GM19397 (cell line): ENCODE measurements around the gene S100A5.

ENCODE experiments used
- ATAC-seq: cut with Tn5 transposase; IDR thresholded peaks from one replicate; pipeline ENCODE4 v1.9.1; 2021; ENCODE audit warnings: mild to moderate bottlenecking, moderate library complexity; ENCODE audit not compliant: unreplicated experiment

S100A5 gene

DNA sequence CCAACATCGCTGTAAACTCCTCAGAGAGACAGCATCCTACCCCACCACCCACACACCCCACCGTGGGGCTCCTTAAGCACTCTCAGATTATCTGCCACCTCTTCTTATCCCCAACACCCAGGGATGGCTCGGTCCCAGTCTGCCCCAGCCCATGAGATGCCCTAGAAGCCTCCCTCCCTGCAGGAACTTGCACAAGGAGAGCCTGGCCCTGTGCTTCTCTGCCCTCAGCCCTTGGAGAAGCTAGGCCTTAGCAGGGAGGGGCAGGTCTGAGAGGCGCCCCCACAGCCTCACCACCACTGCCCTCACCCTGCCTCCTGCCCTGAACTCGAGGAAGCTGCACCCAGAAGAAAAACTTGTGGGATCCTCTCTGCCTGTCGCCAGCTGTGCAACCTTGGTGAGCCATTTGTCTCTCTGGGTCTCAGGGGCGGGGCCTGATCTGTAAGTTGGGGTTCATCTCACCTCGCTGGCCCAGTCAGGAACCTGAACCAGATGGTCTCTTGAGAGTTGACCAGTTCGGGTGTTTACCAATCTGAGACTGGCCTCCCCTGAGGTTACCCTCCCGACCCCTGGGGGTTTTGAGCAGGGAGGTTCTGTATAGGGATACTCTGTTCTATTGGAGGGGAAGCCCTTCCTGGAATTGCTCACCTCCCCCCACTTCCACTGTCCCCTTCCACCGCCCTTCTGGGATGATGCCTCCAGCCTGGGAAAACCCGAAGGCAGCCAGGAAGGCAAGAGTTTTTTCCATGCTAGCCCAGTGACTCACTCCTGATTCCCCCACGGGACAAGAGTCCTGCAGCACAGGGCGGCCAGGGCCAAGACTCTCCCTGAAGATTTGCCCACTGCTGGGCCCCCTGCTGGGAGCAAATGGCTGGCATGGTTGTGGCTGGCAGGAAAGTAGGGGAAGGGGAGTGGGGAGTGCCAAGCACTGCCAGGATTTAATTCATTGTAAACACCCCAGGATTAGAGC, 8.3 kb upstream of the S100A5 start, which contains the start of gene S100A3:
TSS of gene S100A3 (minus strand) at position 537 of the 967 bp plus-strand sequence. CDS start 773 bp downstream, outside the sequence.
- no peak for ATAC-seq

DNA sequence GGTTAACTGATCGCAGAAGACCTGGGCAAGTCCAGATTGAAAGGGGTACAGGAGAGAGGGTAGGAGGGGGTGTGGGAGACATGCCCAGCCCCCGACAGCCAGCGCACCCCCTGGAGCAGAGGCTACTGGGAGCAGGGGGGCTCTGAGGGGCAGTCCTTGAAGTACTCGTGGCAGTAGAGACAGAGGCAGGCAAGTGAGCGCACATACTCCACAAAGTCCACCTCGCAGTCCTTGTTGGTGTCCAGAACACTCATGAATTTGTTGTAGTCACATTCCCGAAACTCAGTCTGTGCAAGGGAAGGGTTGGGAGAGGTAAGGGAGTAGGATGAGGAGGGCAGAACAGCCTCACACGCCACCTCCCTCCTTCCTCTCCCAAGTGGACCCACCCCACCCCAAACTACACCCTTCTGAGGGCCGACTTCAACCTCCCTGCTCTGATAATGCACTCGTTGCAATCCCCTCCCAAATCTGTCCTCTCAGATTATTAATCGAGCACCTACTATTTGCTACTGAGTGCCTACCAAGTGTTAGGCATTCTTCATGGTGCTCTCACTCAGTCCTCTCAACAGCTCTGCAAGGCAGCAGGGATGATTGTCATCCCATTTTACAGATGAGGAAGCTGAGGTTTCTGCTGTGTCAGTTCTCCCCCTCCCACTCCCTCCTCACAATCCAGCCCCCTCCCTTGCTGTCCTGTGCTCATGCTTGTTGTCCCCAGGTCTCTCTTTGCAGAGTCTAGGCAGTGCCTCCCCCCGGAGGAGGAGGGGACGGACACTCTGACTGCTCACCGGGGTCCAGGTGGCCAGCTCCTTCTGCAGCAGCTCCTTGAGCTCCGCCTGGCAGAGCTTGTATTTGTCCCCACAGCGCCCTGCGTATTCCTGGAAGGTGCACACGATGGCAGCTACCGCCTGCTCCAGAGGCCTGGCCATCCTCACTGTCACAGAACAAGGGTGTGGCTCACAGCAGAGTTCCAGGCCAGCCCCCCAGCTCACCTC, 7.1 kb upstream of the S100A5 start:
- no peak for ATAC-seq

DNA sequence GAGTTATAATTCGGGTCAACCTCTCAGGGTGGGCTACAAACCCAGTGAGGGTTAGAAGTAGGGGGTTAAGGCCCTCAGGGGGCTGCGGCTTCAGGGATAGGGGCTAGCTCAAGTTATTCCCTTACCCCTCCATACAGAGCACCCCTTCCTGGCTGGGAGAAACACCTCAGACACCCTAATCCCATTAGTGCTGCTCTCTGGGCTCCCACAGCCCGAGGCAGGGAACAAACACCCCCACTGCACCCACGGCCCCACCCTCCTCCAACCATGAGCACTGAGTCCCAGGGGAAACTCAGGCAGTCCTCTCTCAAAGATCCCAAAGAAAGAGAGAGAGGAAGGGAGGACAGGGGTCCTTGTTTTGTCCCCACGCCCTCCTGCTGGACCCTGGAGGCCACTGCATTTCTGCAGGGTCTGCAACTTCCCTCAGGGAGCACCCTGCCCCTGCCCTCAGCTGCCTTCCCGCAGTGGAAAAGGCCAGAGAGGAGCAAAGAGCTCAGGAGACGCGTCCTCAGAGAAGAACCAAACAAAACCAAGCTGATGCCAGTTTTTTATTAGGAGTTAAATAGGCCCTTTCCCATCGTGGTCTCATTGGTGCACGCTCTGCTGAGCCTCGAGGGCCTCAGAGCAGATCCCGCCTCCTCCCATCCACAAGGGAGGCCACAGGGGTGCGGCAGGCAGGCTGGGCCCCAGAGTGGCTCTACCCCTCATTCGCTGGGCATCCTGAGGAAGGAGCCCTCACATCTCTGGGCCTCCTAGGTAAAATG, 6.2 kb upstream of the S100A5 start:
- ATAC-seq, result no peak

DNA sequence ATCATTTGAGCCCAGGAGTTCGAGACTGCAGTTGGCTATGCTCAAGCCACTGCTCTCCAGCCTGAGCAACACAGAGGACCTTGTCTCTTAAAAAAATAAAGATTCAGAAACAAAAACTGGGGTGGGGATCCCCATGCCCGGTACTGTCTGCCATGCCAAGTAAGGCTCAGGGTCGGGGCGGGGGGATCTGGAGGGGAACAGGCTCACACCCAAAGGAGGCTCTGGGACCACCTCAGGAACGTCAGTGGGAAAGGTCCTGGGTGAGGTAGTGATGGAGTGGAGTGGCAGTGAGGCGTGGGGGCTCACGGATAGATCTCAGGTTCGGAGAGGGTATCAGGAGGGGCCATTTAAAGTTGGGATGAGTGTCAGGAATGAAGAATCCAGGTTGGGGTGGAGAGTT, 5.6 kb upstream of the S100A5 start:
- ATAC-seq, result no peak

DNA sequence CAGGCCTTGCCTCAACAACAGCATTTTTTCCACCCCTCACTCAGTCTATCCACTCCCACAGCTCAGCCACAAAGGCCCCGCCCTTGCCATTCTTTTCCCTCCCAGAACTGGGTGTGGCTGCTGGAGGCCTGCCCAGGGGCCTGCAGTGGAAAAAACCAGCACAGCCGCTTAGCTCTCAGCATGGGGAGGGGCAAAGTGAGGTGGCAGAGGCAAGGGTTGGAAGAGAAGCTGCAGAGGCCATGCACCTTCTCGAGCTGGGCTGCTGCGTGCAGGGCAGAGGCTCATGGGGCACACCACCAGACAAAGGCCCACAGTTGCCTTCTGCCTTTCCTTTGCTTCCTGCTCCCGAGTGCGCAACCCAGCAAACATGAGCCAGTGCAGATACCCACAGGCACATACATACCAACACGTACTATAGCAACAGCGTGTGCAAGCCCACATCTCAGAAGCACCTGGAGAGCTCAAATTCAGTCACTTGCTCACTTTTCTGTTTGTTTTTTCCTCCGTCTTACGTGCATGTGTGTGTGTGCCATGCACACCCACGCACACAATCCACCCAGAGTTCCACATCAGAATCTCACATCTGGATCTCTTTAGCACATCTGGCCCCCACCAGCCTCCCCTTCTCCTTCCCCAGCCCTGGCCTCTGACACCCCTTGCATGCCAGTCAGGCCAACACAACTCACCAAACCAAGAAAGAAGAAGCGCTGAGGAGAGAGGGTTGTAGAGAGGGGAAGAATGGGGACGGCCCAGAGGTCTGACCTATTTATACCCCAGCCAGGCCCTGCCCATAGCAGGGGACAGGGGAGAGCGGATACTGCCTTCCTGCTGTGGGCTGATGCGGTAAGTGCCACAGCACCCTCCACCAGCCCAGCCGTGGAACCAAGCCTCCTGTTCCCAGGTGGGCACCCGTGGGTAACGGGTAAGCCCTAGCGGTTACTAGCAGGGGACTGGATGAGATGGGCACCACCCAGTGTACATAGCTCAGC, 4.6 kb upstream of the S100A5 start, which contains the start of gene S100A4:
TSS of gene S100A4 (minus strand) at position 740 of the 989 bp plus-strand sequence. CDS start 1,012 bp downstream, outside the sequence.
- ATAC-seq, result no peak

DNA sequence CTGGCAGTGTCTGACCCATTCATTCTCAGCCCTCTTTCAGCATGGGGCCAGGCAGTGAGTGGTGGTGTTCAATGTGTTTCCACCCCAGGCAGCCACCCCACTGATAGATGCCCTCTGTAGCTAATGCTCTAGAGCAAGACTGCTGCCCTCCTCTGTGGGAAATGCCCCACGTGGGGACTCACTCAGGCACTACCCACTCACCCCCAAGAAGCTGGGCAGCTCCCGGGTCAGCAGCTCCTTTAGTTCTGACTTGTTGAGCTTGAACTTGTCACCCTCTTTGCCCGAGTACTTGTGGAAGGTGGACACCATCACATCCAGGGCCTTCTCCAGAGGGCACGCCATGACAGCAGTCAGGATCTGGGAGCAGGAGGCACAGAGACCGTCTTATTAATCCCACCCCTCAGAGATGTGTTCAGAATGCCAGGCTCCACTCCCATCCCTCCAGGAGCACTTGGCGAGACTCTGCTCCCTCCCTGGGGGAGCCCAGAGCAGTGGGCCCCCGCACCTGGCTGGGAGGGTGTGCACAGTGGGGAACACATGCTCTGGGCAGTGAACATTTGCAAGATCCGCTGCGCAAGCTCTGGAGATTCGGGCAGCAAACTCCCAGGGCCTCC, 3.8 kb upstream of the S100A5 start:
- no peak for ATAC-seq

DNA sequence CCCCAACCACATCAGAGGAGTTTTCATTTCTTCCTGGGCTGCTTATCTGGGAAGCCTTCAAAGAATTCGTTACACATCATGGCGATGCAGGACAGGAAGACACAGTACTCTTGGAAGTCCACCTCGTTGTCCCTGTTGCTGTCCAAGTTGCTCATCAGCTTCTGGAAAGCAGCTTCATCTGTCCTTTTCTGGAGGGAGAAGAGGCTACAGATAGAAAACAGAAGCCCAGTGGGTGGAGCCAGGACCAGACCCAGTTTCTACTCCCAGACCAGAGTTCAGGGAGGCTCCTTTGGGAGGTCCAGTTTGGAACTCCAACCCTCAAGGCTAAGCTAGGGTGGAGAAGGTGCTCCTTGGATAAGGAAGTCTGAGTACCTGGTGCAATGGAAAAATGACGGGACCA, 3.0 kb upstream of the S100A5 start:
- ATAC-seq, result no peak

DNA sequence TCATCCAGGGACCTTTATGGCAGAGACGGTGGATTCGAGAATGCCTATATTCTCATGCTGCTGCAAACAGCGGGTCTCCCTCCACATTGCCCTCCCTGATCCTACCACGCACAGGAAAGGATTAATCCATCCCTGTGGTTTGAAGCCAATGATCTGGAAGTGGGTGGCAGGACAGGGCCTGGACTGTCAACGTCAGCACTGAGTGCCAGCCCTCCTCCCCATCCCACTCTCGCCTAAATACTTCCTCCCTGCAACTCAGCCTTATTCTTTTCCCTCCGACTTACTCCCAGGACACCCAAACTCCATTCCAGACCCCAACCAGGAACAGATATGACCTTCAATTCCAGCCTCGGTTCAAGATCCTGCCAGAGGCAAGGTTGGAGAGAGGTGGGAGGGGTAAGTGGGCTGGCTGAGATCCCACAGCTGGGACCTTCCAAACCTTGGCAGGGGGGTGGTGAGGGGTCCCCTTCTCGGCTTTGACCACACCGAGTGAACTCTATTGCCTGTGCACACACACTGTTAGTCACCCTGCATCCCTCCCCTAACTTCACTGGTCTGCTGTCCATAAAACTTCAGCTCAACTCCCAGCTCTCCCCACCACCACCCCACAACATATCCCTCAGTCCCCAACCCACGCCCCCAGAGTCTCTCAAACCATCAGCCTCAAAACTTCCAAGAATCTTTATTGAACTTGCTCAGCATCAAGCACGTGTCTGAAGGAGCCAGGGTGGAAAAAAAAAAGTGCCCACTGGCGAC, 2.4 kb upstream of the S100A5 start:
- ATAC-seq, result no peak

DNA sequence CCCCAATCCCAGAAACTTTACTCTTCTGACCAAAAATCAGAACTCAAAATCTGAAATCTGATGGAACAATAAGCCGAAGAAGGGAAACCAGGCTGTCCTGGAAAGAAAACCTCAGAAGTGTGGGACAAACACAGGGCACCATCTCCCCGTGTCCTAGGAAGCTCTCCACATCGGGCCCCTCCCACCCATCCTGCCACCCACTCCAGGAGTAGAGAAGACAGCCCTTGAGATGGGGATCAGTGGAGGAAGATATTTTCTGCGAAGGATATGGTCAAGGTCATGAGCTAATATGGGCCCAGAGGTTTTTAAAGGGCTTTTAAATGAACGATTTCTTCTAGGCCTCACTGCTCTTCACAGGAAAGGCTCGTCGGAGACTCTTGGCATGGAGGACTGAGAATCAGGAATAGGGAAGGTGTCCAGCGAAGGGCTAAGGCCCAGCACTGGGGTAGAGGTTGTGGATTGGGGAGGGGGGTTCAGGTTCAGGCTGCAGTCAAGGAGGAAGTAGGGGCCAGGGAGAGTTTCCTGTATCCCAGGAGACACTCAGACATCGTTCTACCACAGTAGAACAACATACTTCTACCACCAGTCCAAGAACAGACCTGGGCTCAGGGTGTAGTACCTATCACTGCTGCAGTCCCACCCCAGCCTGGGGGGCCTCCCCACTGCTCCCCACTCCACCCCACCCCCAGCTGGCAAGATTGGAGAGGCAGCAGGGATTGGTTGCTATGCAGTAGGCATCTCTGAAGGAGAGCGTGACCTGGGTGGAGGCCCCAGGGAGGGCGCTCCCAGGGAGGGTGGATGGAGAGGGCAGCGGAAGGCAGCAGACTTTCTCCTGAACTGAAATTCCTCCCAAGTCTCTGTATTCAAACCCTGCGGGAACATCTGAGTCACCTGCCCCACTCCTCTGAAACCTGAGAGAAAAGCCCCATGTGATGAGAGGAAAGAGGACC, 1.2 kb upstream of the S100A5 start:
- ATAC-seq, result no peak

DNA sequence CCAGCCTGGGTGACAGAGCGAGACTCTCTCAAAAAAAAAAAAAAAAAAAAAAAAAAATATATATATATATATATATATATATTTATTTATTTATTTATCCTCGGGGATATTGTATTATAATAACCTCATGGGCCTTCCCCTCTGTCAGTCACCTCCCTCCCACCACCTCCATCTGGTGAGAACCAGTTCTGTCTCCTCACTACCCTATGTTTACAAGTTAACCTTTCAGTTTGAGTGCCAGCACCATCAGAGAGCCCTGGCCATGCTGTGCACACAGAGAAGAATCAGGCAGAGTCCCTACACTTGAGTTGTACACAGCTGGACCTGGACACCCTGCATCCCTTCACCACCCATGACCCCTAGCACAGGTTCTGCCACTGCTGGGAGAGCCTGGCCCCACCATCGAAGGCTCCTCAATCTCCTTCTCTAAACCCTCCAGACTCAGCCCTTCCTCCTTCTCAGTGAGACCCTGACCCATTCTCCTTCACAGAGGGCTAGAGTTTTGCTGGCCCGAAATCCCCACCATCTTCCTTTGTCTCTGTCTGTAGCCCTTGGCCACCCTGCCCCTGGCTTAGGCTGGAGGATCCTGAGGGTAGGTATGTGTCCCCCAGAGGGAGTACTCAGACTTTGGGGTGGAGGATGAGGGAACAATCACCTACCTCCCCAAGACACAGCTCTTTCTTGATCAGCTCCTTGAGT, 1.2 kb downstream of the S100A5 start:
- ATAC-seq, result no peak

DNA sequence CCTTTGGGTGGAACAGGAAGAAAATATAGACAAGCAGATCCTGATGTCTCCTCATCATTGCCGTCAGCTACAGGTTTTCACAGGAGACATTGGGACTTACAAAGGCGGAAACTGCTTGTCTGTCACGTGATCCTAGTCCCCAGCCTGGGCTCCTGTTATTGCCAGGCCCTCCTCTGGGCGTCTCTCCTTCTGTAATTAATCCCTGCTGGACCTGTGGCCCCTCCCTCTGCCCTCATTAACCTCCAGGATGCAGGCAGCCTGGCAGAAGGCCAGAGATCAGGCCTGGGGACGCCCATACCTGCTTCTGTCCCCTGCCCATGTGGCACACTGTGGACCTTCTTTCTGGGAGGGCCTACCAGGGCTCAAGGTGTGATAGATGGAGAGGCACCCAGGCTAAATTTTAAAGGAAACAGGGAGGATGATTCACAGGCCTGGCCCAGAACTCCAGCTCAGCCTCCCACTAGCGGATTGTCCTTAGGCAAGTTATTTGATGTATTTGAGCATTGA, 2.4 kb downstream of the S100A5 start:
- ATAC-seq, result no peak

DNA sequence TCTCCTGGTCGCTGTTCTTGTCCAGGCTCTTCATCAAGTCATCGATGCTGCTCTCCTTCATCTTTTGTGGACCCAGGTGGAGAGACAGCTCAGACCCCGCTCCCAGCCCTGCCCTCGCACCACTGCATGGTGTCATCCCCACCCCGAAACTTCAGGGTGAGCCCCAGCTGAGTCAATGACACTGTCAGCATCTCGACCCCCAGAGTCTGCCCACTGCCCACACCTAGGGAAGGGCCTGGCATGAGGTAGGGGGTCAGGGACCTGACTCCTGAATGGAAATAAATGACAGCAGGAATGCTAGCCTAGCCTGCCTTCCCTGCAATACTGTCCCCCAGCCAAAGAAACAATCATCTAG, 3.4 kb downstream of the S100A5 start:
- ATAC-seq, result no peak

DNA sequence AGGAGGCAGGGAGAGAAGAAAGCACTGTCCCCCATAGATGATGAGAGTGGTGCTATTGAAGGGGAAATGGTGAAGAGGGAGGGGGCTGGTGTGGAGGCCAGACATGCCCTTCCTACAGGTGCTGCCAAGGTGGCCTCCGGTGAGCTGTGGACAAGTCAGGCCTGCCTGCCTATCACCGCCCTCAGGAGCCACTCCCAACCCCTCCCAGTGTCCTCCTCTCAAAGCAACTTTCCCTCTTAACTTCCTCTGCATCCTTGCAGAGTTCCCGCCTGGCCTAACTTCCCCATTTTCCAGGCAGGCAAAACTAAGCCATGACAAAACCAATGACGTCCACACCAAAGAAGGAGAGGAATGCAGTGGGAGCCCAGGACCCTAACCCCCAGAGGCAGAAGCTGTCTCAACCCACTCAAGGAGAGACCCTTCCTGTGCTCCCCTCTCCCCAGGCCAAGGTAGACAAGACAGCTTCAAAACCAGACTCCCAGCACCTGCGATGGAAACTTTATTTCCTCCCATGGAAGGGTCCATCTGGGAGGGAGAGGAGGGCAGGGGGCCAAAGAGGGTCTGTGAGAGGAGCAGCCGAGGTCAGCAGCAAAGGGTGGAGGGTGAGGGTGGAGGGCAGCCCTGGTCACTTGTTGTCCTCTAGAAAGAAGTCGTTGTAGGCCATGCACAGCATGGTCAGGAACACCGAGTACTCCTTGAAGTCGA, 3.9 kb downstream of the S100A5 start:
- no peak for ATAC-seq

DNA sequence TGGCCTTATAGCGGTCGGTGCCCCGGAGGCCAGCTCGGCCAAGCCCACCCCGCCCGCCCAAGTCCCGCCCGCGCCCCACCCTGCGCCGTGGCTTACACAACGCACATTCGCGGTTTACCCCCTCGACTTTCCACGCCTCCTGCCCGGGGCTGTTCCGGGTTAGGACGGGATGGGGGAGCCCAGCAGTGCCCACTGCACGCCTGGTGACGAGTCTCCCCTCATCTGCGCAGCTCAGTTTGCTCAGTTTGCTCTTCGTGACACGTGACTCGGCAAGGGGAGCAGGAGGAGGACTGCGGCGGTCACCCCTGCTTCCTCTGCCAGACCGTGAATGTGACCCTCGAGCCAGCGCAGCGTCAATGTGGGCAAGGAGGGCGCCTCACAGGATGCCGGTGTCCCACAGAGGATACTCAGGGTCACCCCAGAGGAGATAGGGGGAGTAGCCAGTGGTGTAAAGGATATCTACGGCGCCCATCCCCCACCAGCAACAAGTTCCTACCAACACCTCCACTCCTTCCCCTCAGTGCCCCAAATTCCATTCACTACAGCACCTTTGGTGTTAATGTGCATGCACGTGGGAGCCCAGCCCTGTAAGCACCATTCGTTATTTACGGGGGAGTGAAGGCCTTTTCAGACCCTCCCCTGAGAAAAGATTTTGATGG, 4.6 kb downstream of the S100A5 start:
- ATAC-seq, result no peak
